SKM-1 treated with dmso at 0.1 percent for 144 hours (cell line): ENCODE results near the gene PAX7.
"Not testable (repeated sequence)": the region's sequence is repeated elsewhere in the genome, so short reads cannot be mapped to it uniquely, and the experiment has no call there.

Experiments
- DNase-seq: peaks from one replicate; lab custom pipeline; 2025; ENCODE audit not compliant: unreplicated experiment; lab: John Stamatoyannopoulos, UW

PAX7 gene

DNA sequence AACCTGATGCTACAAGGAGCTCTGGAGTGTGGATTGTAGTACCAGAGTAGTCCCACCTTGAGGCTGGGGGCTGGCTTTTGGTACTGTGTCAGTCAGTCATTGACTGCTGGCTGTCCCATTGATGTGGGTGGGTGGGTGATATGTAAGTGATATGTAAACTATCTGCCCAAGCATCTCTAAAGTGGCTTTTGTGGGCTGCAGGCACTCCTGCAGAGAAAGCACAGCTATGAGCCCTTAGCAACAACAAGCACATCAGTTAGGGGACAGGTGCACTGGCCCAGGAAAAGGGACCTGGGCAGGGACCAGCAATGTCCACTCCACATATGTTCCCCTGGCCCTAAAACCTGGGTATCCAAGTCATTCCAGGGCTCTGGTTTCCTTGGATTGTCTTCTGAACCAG, 118.9 kb downstream of the PAX7 start:
- DNase-seq: no peak

DNA sequence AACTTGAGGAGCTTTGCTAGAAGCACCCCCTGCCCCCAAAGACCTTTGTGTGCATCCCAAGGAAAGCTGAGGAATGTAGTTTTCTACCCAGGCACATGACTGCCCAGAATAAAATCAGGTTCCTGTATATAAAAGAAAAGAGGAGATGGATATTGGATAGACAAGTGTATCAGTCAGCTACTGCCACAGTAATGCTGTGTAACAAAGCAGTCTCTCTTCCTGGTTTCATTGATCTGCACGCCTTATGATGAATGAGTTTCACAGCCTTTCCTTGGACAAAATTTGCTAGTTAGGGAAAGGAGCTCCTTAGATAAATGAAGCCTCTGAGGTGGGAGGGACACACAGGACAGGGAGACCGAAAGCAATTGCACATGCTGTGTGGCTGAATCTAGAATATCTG, 120.0 kb downstream of the PAX7 start:
- no peak for DNase-seq

GRCh38 chr1:18751425-18751824, 120.8 kb downstream of the PAX7 start:
- DNase-seq: no peak

GRCh38 chr1:18752409-18752808, 121.8 kb downstream of the PAX7 start:
- no peak for DNase-seq

DNA sequence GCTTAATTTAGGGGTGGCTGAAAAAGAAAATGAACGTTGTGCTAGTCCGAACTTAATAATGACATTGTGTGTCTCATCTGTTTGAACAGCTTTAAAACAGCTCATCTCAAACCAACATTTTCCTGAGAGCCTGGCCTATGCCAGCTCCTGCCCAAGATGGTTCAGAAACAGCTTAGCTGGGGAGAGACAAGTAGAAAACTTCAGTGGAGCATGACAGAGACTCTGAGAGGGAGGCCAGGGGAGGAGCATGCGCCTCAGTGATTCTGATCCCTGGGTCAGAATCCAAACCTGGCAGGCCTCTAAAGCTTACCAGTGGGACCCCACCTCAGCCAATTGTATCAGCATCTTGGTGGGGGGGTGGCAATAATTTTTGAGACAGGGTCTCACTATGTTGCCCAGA, 129.5 kb downstream of the PAX7 start:
- DNase-seq: no peak

DNA sequence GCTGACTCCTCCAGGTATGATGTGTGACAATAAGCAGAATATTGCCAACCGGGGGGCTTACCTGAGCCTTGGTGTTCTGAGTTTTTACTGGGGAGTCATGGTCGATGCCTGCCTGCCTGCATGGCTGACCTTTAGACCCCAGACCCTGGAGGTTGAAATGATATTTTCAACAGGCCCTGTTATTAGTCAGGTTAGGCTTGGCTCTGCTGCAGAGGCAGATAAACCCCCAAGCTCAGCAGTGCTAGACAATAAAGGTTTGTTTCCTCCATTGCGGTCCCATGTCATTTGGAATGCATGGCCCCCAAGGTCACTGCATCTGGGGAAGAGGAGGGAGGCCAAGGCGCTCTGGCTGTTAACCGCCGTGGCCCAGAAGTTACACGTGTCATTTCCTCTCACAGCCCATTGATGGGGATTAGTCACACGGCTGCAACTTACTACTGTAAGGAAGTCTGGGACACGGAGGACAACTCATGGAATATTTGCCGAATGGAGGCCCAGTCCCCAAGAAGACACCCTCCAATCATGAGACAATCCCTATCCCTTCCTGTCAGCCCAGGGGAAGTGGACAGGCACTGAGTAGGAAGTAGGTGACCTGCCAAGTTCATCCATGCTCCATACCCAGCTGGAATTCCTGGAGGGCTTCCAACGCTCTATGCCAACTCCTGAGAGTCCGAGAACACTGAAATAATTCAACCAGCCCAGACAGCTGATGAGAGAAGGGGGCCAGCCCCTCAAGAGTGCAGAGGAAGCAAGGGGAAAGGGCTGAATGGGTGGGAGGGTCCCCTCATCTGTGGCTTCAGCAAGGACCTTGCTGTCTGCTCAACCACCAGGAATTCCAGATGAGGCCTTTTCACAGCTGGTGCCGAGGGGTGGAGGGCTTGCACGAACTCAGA, 131.5 kb downstream of the PAX7 start:
- DNase-seq: no peak

GRCh38 chr1:18764362-18764761, 133.7 kb downstream of the PAX7 start:
- DNase-seq: no peak

DNA sequence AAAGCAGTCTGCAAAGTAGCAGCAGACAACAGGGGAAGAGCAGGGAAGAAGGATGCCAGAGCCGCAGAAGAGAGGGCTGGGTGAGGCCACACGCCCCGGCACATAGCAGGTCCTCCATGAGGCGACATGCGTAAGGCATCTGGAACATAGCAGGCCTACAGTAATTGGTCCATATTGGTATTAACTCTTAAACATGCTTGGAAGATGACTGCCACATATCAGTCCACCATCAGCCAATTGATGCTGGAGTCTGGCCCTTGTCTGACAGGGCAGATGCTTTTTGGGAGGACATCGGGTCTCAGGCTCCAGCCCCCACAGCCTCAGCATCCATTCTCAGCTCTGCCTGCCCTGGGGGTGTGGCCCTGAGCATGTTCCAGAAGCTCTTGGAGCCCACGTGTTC, 135.1 kb downstream of the PAX7 start:
- no peak for DNase-seq

DNA sequence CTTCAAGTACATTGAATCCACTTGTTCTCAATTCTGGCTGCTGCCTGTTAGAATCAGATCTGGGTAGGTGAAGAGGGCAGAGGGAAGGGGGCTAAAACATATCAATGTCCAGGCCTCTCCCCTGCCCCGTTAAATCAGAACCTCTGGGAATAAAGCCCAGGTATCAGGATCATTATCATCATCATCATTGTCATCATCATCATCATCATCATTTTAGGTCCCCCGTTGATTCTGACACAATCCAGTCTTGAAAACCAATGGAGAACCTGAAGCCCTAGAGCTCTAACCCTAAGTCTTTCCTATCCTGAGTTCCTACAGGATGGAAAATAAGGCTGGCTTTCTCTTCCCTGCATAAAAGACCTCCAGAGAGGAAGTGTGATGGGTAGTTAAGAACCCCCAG, 135.7 kb downstream of the PAX7 start:
- no peak for DNase-seq

- DNase-seq: not testable (repeated sequence)
Measured at GRCh38 chr1:18767576-18767975, 136.9 kb downstream of the PAX7 start.

GRCh38 chr1:18768086-18768485, 137.4 kb downstream of the PAX7 start:
- no peak for DNase-seq

- DNase-seq: no peak
Measured at GRCh38 chr1:18769140-18769539, 138.5 kb downstream of the PAX7 start.

- DNase-seq: no peak
Measured at GRCh38 chr1:18770799-18771198, 140.2 kb downstream of the PAX7 start.

GRCh38 chr1:18773753-18774152, 143.1 kb downstream of the PAX7 start:
- DNase-seq: no peak

DNA sequence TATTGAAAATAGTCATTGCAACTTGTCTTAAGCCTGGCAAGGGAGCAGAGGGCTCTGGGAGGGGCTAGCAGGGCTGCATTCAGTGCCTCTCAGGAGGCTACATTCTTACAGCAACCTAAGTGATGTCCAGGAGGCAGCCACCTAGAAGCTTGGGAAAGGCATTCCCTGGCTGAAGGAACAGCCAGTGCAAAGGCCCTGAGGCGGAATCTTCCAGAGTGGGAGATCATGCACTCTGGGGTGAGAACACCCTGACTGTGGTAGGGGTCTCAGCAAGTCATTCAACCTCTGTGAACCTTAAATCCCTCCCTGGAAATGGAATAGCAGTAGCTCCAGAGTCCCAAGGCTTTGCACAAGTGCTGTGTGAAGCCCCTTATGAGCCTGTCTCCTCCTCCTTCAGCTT, 144.7 kb downstream of the PAX7 start:
- no peak for DNase-seq

DNA sequence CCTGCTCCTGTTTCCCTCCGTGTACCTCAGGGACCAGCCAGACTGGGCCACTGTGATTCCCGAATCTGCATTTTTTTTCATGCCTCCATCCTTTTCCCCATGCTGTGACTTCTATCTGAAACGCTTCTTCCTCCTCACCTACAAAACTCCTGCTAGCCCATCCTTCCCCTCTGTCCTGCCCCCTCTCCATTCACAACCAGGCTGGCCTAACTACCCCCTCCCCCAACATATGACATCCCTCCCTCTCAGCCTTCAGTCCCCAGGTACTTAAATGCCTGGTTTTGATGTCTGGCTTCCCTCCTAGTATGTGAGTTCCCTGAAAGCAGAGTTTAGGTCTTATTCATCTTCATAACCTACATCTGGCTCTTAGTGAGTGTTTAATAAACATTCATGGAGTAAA, 146.1 kb downstream of the PAX7 start:
- no peak for DNase-seq

DNA sequence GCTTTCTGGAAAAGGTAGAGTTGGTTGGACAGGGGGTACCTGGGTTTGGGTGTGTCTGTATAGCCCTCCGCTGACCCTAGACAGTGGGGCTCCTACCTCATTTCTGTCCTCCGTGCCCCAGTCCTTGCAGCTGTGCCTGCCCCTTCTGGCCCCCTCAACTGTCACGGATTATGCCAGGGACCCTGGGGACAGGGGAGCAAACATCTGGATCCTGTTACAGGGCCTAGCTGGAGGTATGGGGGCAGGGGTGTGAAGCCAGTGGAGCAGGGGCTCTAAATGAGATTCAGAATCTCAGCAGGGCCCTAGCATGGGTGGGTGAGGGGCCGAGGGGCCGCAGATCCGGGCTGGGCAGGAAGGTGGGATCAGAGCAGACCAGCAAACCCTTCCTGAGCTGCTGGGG, 147.8 kb downstream of the PAX7 start:
- no peak for DNase-seq

DNA sequence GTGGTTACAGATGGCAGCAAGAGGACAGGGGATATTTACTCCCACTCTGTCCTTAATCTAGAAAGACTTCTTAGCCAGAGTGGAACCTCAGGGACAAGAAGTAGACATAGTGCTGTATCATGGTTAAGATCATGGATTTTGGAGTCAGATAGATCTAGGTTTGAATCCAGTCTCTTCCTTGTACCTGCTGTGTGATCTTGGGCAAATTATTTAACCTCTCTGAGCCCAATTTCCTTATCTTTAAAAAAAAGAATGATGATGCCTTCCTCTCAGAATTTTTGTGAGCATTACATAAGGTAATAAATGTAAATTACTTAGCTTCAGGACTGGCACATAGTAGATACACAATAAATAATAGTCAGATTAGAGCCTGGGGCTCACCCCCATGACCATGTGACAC, 150.4 kb downstream of the PAX7 start:
- no peak for DNase-seq

DNA sequence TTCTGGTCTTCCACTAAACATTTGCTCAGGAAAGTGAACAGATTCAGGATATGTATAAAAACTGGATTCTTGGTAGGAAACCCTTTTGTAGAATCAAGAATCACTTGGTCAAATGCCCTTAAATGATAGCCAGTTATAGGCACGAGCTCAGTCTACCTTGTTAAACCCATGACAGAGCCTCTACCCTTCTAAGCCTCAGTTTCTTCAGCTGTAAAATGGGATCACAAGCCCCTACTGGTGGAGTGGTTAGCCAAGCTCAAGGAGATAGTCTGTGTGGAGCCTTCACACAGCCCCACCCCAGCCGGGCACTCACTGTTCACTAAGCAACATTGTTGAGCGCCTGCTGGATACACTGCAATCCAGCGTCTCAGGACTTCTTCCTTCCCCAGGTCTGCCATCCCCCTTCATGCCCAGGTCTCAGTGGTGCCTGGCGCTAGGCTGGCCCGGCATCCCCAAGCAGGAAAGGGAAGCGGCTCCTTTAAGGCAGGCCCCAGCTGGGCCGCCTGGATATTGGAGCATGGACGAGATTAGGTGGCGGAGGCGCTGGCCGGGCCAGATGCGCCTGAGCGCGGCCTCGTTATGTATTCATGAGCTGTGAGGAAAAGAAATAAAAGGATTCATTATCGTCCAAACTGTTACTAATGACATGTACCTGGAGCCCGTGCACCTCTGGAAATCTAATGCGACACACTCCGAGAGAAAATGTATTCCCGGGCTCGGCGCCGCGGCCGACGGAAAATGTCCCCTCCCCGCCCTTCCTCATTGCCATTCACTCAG, 153.2 kb downstream of the PAX7 start:
- DNase-seq: no peak

GRCh38 chr1:18784482-18784831, 153.8 kb downstream of the PAX7 start:
- no peak for DNase-seq

GRCh38 chr1:18786149-18786548, 155.5 kb downstream of the PAX7 start:
- DNase-seq: no peak

GRCh38 chr1:18787825-18788385, 157.3 kb downstream of the PAX7 start:
- DNase-seq: no peak
